PC-9 (cell line): ENCODE results near the gene ZNF587B. TPM values are rescaled to one million over a fixed set of nuclear protein-coding genes. Genes with fewer than 3 reads are reported as not detected.
"Not testable (repeated sequence)": the region's sequence is repeated elsewhere in the genome, so short reads cannot be mapped to it uniquely, and the experiment has no call there.

ENCODE experiments used
- BruUV-seq: library from RNA; stranded (reverse); fragments of 400-500 nt; replicated peaks from 2 replicates; lab custom pipeline; 2021; lab: Mats Ljungman, UMichigan
- CTCF ChIA-PET: fragments of 300-600 bp; sonication (Branson Sonifier 250); formaldehyde crosslinking; loops from one replicate; lab custom pipeline; 2022; ENCODE audit warnings: antibody characterized with exemption; lab: Charles Lee
- POLR2A ChIA-PET: fragments of 300-600 bp; sonication (Branson Sonifier 250); formaldehyde crosslinking; loops from one replicate; lab custom pipeline; 2022; ENCODE audit warnings: antibody characterized with exemption; ENCODE audit not compliant: unreplicated experiment; lab: Charles Lee
- DNase-seq, 2 experiments: peaks; one replicate each; pipeline versions ENCODE4 v3.0.0 to v3.0.0-alpha.2; 2015 to 2022; ENCODE audit warnings: mixed read lengths in 1 of 2
- H2AFZ ChIP-seq: fragments of 200-600 bp; sonication (generic); 2 replicates; pipeline ENCODE4 v1.8.1; 2017; ENCODE audit warnings: antibody characterized with exemption
- H3F3A ChIP-seq: fragments of 200-600 bp; sonication (generic); 2 replicates; pipeline ENCODE4 v1.8.1; 2017; ENCODE audit warnings: antibody characterized with exemption, mild to moderate bottlenecking, low read depth; ENCODE audit not compliant: insufficient read depth
- H3K27ac ChIP-seq: fragments of 200-600 bp; sonication (generic); 2 replicates; pipeline ENCODE4 v1.6.1; 2016; ENCODE audit warnings: mixed run types
- H3K27me3 ChIP-seq: fragments of 200-600 bp; sonication (generic); 2 replicates; pipeline ENCODE4 v1.6.1; 2016; ENCODE audit warnings: low read depth, mixed run types; ENCODE audit not compliant: insufficient read depth
- H3K36me3 ChIP-seq: fragments of 200-600 bp; sonication (generic); 2 replicates; pipeline ENCODE4 v1.6.1; 2016; ENCODE audit warnings: low read depth, mixed run types
- H3K4me1 ChIP-seq: fragments of 200-600 bp; sonication (generic); replicated peaks from 2 replicates; pipeline ENCODE4 v1.6.1; 2016; ENCODE audit warnings: mixed run types; ENCODE audit not compliant: insufficient read depth
- H3K4me2 ChIP-seq: fragments of 200-600 bp; sonication (generic); 2 replicates; pipeline ENCODE4 v1.6.1; 2017; ENCODE audit warnings: mixed run types
- H3K4me3 ChIP-seq: fragments of 200-600 bp; sonication (generic); 2 replicates; pipeline ENCODE4 v1.6.1; 2016; ENCODE audit warnings: mixed run types
- H3K79me2 ChIP-seq: fragments of 200-600 bp; sonication (generic); 2 replicates; pipeline ENCODE4 v1.6.1; 2017; ENCODE audit warnings: low read depth, mixed run types
- H3K9me2 ChIP-seq: fragments of 200-600 bp; sonication (generic); 2 replicates; pipeline ENCODE4 v1.8.1; 2017; ENCODE audit warnings: mild to moderate bottlenecking; ENCODE audit not compliant: insufficient read depth
- H3K9me3 ChIP-seq: fragments of 200-600 bp; sonication (generic); 2 replicates; pipeline ENCODE4 v1.8.1; 2016; ENCODE audit warnings: low read depth; ENCODE audit not compliant: insufficient read depth
- H4K20me1 ChIP-seq: fragments of 200-600 bp; sonication (generic); 2 replicates; pipeline ENCODE4 v1.8.1; 2017; ENCODE audit not compliant: insufficient read depth
- EZH2 ChIP-seq: fragments of 200-600 bp; sonication (generic); IDR thresholded peaks from 2 replicates; pipeline ENCODE4 v1.8.0; 2017; ENCODE audit warnings: antibody characterized with exemption, low read depth
- intact Hi-C: fragments of 100-400 bp; cut with micrococcal nuclease; formaldehyde crosslinking; loops from one replicate; pipeline ENCODE4 v1.10.0; 2022; ENCODE audit not compliant: unreplicated experiment
- total RNA-seq: library from RNA; stranded (reverse); gene quantifications from 2 replicates; pipeline ENCODE4 v1.2.3, GENCODE V29; 2021
- TF ChIP-seq, protein P1 (sequence below): fragments of 200-600 bp; sonication (generic); conservative IDR thresholded peaks from 2 replicates; pipeline ENCODE4 v1.6.1; 2017; ENCODE audit warnings: mixed run types, antibody characterized with exemption, mild to moderate bottlenecking, moderate library complexity

The ZNF587B gene
- total RNA-seq, 1 experiment from 2014 or later = 21.2 TPM

- intact Hi-C loops, H3F3A ChIP-seq, H3K9me2 ChIP-seq, H2AFZ ChIP-seq, H3K4me3 ChIP-seq, H3K27me3 ChIP-seq, H3K27ac ChIP-seq, H3K4me2 ChIP-seq, BruUV-seq, POLR2A ChIA-PET, CTCF ChIA-PET, H3K9me3 ChIP-seq, DNase-seq: not testable (repeated sequence)
- Histone ChIP-seq H3K79me2 (peaks cover 81% of the 10 kb centered on the region), H4K20me1 (peaks cover 16% of the 10 kb centered on the region), H3K36me3 (peaks cover 24% of the 10 kb centered on the region), H3K4me1 (peaks cover 16% of the 10 kb centered on the region)
Measured at GRCh38 chr19:57823155-57823554, 6.9 kb upstream of the ZNF587B start.

- H3K9me3 ChIP-seq, DNase-seq, CTCF ChIA-PET, POLR2A ChIA-PET, H2AFZ ChIP-seq, BruUV-seq, H3K27me3 ChIP-seq, H3K27ac ChIP-seq, H3K9me2 ChIP-seq, H3K4me2 ChIP-seq, H3K4me3 ChIP-seq, H3F3A ChIP-seq, intact Hi-C loops: not testable (repeated sequence)
- H3K36me3 ChIP-seq = peaks cover 24% of the 10 kb centered on the region
- H3K79me2 ChIP-seq = peaks cover 85% of the 10 kb centered on the region
- H3K4me1 ChIP-seq = peaks cover 12% of the 10 kb centered on the region
- H4K20me1 ChIP-seq = peaks cover 16% of the 10 kb centered on the region
Measured at GRCh38 chr19:57823608-57824007, 6.5 kb upstream of the ZNF587B start.

GRCh38 chr19:57825511-57825910 is 4.6 kb upstream of the ZNF587B start:
- Histone ChIP-seq H3K9me3 (no peaks in the 10 kb centered on the region), H3K27me3 (no peaks in the 10 kb centered on the region)
- no peak for TF ChIP-seq EZH2
- TF ChIP-seq, protein P1, sequence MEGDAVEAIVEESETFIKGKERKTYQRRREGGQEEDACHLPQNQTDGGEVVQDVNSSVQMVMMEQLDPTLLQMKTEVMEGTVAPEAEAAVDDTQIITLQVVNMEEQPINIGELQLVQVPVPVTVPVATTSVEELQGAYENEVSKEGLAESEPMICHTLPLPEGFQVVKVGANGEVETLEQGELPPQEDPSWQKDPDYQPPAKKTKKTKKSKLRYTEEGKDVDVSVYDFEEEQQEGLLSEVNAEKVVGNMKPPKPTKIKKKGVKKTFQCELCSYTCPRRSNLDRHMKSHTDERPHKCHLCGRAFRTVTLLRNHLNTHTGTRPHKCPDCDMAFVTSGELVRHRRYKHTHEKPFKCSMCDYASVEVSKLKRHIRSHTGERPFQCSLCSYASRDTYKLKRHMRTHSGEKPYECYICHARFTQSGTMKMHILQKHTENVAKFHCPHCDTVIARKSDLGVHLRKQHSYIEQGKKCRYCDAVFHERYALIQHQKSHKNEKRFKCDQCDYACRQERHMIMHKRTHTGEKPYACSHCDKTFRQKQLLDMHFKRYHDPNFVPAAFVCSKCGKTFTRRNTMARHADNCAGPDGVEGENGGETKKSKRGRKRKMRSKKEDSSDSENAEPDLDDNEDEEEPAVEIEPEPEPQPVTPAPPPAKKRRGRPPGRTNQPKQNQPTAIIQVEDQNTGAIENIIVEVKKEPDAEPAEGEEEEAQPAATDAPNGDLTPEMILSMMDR = no peak

DNA sequence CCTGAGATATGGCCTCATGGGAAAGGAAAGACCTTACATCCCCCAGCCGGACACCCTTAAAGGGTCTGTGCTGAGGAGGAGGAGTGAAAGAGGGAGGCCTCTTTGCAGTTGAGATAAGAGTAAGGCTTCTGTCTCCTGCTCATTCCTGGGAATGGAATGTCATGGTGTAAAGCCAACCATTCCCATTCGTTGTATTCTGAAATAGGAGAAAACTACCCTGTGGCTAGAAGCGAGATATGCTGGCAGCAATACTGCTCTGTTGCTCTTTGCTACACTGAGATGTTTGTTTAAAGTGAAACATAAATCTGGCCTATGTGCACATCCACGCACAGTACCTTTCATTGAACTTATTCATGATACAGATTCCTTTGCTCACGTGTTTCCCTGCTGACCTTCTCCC is 783 bp upstream of the ZNF587B start:
- H3K9me2 ChIP-seq = no peaks in the 10 kb centered on the region
- no peak for TF ChIP-seq EZH2
- TF ChIP-seq, protein P1 = no peak
- H3K4me2 ChIP-seq = no peak overlapping the region
- no peak overlapping the region for H3K4me3 ChIP-seq
- no peaks in the 10 kb centered on the region for H3F3A ChIP-seq
- H3K27ac ChIP-seq = no peak overlapping the region
- no TSS peak for BruUV-seq
- DNase-seq = no peak
- intact Hi-C loops = no loop called here
- ChIA-PET CTCF (no interaction called here), POLR2A (no interaction called here)
- H2AFZ ChIP-seq = no peak overlapping the region
- peaks cover 41% of the 10 kb centered on the region for H4K20me1 ChIP-seq
- H3K9me3 ChIP-seq = no peaks in the 10 kb centered on the region
- H3K36me3 ChIP-seq = peaks cover 14% of the 10 kb centered on the region
- no peaks in the 10 kb centered on the region for H3K4me1 ChIP-seq
- H3K27me3 ChIP-seq = no peaks in the 10 kb centered on the region
- peaks cover 80% of the 10 kb centered on the region for H3K79me2 ChIP-seq

More at GRCh38 chr19:57825511-57825910, 4.6 kb upstream of the ZNF587B start:
- Histone ChIP-seq H3F3A (no peaks in the 10 kb centered on the region), H2AFZ (no peak overlapping the region), H3K27ac (no peak overlapping the region), H3K4me1 (peaks cover 6% of the 10 kb centered on the region; the same call in 1 of the 2 replicates), H3K36me3 (peaks cover 29% of the 10 kb centered on the region), H4K20me1 (peaks cover 35% of the 10 kb centered on the region), H3K4me3 (no peak overlapping the region), H3K4me2 (no peak overlapping the region), H3K9me2 (no peaks in the 10 kb centered on the region), H3K79me2 (peaks cover 94% of the 10 kb centered on the region)
- no TSS peak for BruUV-seq
- intact Hi-C loops = no loop called here
- POLR2A ChIA-PET = no interaction called here
- no peak for DNase-seq
- CTCF ChIA-PET = no interaction called here

DNA sequence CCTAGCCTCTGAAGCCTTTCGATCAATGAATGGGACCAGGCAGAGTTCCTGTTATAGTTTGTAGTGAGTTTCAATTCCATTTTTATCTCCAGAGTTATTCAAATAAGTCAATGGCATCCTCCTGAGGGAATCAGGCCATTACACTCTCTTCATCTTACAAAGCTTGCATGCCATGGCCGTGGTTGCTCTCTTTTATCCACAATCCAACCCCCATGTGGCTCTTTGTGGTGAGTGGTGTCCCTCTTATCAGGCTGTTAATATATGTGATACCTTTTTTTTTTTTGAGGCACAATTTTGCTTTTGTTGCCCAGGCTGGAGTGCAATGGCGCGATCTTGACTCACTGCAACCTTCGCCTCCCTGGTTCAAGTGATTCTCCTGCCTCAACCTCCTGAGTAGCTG is 6.9 kb downstream of the ZNF587B start:
- H3K9me3 ChIP-seq, BruUV-seq, H3K4me2 ChIP-seq, H3K9me2 ChIP-seq, H3K4me1 ChIP-seq, H3K27ac ChIP-seq, DNase-seq, H3K4me3 ChIP-seq, H2AFZ ChIP-seq, POLR2A ChIA-PET, CTCF ChIA-PET, intact Hi-C loops, H3F3A ChIP-seq, H3K27me3 ChIP-seq: not testable (repeated sequence)
- Histone ChIP-seq H3K79me2 (peaks cover 25% of the 10 kb centered on the region), H4K20me1 (peaks cover 26% of the 10 kb centered on the region), H3K36me3 (peaks cover 14% of the 10 kb centered on the region)

DNA sequence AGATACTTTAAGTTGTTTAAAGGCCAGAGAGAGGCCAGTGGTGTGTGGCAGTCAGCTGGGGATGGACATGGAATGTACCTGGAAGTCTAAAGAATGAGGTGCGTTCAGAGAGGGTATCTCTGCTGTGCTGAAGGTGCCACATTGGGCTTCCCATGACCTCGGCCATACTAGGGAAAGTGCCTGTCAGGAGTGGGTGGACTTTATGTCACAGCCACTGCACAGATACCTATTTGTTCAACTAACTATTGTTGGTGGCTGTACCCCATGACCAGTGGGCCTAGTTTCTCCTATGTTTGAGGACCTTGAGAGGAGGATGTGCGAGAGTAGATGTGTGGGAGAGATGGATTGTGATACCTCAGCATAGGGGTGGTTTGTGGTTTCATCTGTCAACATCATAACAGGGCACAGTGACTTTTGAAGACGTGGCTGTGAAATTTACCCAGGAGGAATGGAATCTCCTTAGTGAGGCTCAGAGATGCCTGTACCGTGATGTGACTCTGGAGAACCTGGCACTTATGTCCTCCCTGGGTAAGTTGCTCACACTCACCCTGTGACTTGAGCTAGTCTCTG is 8.6 kb downstream of the ZNF587B start:
- H3F3A ChIP-seq, H3K27me3 ChIP-seq, H3K9me3 ChIP-seq, H3K4me3 ChIP-seq, H3K27ac ChIP-seq, H3K4me2 ChIP-seq, H3K4me1 ChIP-seq, H3K9me2 ChIP-seq, POLR2A ChIA-PET, intact Hi-C loops, BruUV-seq, H2AFZ ChIP-seq, CTCF ChIA-PET, DNase-seq: not testable (repeated sequence)
- Histone ChIP-seq H3K36me3 (peaks cover 18% of the 10 kb centered on the region; the same call in 1 of the 2 replicates), H3K79me2 (peaks cover 25% of the 10 kb centered on the region), H4K20me1 (peaks cover 20% of the 10 kb centered on the region)
